Measurements from ENCODE around the gene TF. TPM values are rescaled to one million over a fixed set of nuclear protein-coding genes. Genes with fewer than 3 reads are reported as not detected.

The TF gene
- total RNA-seq, 4 donors from 2014 or later: 0.70 to 2.4 TPM; not detected in 2

DNA sequence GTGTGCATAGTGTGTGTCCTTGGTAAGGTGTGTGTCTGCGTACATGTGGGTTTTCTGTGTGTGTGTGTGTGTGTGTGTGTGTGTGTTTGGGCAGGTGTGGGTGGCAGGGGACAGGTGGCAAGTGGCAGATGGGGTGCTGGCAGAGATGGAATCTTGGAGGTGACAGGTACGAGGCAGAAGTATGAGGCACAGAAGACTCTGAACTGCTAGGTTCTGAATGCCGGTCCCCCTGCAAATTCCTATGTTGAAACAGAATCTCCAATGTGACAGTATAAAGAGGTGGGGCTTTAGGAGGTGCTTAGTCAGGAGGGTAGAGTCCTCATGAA lies 89.2 kb downstream of the TF start:
- Histone ChIP-seq H3K4me1 (no peaks in the 10 kb centered on the region), H3K9me3 (no peaks in the 10 kb centered on the region), H3K36me3 (no peaks in the 10 kb centered on the region), H3K4me3 (no peak overlapping the region), H3K27me3 (no peaks in the 10 kb centered on the region), H3K27ac (no peak overlapping the region)
- TF ChIP-seq POLR2A (IDR thresholded peaks at IDR 0.05): no peak
- TF ChIP-seq, protein P1, sequence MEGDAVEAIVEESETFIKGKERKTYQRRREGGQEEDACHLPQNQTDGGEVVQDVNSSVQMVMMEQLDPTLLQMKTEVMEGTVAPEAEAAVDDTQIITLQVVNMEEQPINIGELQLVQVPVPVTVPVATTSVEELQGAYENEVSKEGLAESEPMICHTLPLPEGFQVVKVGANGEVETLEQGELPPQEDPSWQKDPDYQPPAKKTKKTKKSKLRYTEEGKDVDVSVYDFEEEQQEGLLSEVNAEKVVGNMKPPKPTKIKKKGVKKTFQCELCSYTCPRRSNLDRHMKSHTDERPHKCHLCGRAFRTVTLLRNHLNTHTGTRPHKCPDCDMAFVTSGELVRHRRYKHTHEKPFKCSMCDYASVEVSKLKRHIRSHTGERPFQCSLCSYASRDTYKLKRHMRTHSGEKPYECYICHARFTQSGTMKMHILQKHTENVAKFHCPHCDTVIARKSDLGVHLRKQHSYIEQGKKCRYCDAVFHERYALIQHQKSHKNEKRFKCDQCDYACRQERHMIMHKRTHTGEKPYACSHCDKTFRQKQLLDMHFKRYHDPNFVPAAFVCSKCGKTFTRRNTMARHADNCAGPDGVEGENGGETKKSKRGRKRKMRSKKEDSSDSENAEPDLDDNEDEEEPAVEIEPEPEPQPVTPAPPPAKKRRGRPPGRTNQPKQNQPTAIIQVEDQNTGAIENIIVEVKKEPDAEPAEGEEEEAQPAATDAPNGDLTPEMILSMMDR (IDR thresholded peaks at IDR 0.05): no peak
- no peak for DNase-seq

GRCh38 chr3:133835961-133836360 lies 89.8 kb downstream of the TF start:
- Histone ChIP-seq H3K4me1 (no peaks in the 10 kb centered on the region), H3K27ac (no peak overlapping the region), H3K27me3 (no peaks in the 10 kb centered on the region), H3K9me3 (no peaks in the 10 kb centered on the region), H3K4me3 (no peak overlapping the region), H3K36me3 (no peaks in the 10 kb centered on the region)
- DNase-seq: no peak
- TF ChIP-seq POLR2A (IDR thresholded peaks at IDR 0.05): no peak
- TF ChIP-seq, protein P1 (IDR thresholded peaks at IDR 0.05): no peak

GRCh38 chr3:133836497-133837158 lies 90.4 kb downstream of the TF start:
- TF ChIP-seq, protein P1 (IDR thresholded peaks at IDR 0.05): no peak
- TF ChIP-seq POLR2A (IDR thresholded peaks at IDR 0.05): no peak
- no peak for DNase-seq

DNA sequence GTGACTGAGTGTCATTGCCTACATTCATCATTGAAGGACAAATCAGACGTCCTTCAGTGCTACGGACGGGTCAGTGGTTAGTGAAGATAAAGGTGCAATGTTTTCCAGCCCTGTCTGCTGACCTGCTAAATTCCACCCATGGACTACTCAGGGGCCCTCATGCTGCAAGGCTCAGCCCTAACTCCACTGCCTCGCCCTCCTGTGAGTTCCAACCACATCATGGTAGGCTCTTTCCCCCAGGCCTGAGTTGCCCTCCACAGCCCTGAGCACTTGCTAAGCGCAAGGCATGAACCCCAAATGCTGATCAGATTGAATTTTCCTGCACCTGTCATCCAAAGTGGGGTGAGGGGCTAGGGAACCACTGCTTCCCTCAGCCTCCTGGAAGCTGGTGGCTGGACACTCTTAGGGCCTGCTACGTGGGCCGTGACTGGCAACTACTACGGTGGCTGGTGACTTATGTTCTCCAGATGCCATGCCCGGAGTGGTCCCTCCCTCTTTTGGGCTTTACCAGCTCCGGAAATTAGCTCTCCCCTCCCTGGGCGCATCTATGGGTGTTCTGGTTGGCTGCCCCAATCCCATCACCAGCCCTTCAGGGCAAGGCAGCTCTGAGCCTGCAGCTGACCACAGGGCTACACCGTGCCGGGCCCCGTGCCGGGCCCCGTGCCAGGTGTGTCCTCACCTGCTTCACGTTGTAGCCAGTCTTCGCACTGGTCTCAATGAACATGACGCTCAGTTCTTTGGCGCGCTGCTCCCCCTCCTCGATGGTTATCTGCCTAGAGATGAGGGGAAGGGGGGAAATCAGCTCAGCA lies 91.5 kb downstream of the TF start:
- no peak for DNase-seq
- no peaks in the 10 kb centered on the region for H3K27me3 ChIP-seq
- no peaks in the 10 kb centered on the region for H3K4me1 ChIP-seq
- H3K27ac ChIP-seq: no peak overlapping the region
- H3K9me3 ChIP-seq: no peaks in the 10 kb centered on the region
- no peak for TF ChIP-seq POLR2A (IDR thresholded peaks at IDR 0.05)
- TF ChIP-seq, protein P1 (IDR thresholded peaks at IDR 0.05): no peak
- H3K4me3 ChIP-seq: no peak overlapping the region
- H3K36me3 ChIP-seq: no peaks in the 10 kb centered on the region

More at GRCh38 chr3:133836497-133837158, 90.4 kb downstream of the TF start:
- Histone ChIP-seq H3K27ac (no peak overlapping the region), H3K4me3 (no peak overlapping the region), H3K27me3 (no peaks in the 10 kb centered on the region), H3K36me3 (no peaks in the 10 kb centered on the region), H3K9me3 (no peaks in the 10 kb centered on the region), H3K4me1 (no peaks in the 10 kb centered on the region)

- Histone ChIP-seq H3K27ac (no peak overlapping the region), H3K4me3 (no peak overlapping the region), H3K4me1 (no peaks in the 10 kb centered on the region), H3K27me3 (no peaks in the 10 kb centered on the region), H3K9me3 (no peaks in the 10 kb centered on the region), H3K36me3 (no peaks in the 10 kb centered on the region)
- TF ChIP-seq, protein P1 (IDR thresholded peaks at IDR 0.05): no peak
- no peak for TF ChIP-seq POLR2A (IDR thresholded peaks at IDR 0.05)
- DNase-seq: no peak
Observed at GRCh38 chr3:133838296-133838789, 92.2 kb downstream of the TF start.
